HFFc6 (cell line): Measurements from ENCODE around the gene TMCO6. TPM values are rescaled to one million over a fixed set of nuclear protein-coding genes. Genes with fewer than 3 reads are reported as not detected.

Source experiments
- DNase-seq: peaks from one replicate; pipeline ENCODE4 v3.0.0-alpha.2; 2018
- H3K27ac Mint-ChIP-seq: 2 replicates; pipeline ENCODE4 v1.8.0; 2020; ENCODE audit warnings: mild to moderate bottlenecking, mixed read lengths
- H3K27me3 Mint-ChIP-seq: 2 replicates; pipeline ENCODE4 v1.8.0; 2021; ENCODE audit warnings: mild to moderate bottlenecking, moderate library complexity, mixed read lengths; ENCODE audit not compliant: insufficient read depth
- H3K36me3 Mint-ChIP-seq: 2 replicates; pipeline ENCODE4 v1.8.0; 2021; ENCODE audit warnings: low read depth, mixed read lengths
- H3K4me1 Mint-ChIP-seq: 2 replicates; pipeline ENCODE4 v1.8.0; 2020; ENCODE audit warnings: low read depth, mixed read lengths
- H3K4me3 Mint-ChIP-seq: 2 replicates; pipeline ENCODE4 v1.8.0; 2020; ENCODE audit warnings: mild to moderate bottlenecking, moderate library complexity, mixed read lengths
- H3K9me3 Mint-ChIP-seq: 2 replicates; pipeline ENCODE4 v1.8.0; 2020; ENCODE audit warnings: mild to moderate bottlenecking, mixed read lengths
- microRNA-seq: library from miRNA; unstranded; fragments of <30 nt; microRNA quantifications from one replicate; pipeline ENCODE4, GENCODE V29; 2019
- total RNA-seq, 6 experiments: library from RNA; stranded (reverse); fragmentation: NEBNext Ultra II Directional; extraction: Animal tissue kit (Norgen Biotek cat#: 25700); gene quantifications; 2 replicates in 1 of 6; 3 replicates in 5 of 6; pipeline ENCODE4 v1.2.3, GENCODE V29; 2021
- TF ChIP-seq, protein P1 (sequence below): fragments of 200-600 bp; sonication (generic); IDR thresholded peaks from 2 replicates; pipeline ENCODE4 v1.5.0; 2021; ENCODE audit warnings: antibody characterized with exemption, mild to moderate bottlenecking

TMCO6 gene
- total RNA-seq, 6 experiments from 2014 or later: 3.6 to 7.2 (median 6.1) TPM

- no peak overlapping the region for H3K27ac Mint-ChIP-seq
- no peaks in the 10 kb centered on the region; the same call in 1 of the 2 replicates for H3K27me3 Mint-ChIP-seq
- TF ChIP-seq, protein P1, sequence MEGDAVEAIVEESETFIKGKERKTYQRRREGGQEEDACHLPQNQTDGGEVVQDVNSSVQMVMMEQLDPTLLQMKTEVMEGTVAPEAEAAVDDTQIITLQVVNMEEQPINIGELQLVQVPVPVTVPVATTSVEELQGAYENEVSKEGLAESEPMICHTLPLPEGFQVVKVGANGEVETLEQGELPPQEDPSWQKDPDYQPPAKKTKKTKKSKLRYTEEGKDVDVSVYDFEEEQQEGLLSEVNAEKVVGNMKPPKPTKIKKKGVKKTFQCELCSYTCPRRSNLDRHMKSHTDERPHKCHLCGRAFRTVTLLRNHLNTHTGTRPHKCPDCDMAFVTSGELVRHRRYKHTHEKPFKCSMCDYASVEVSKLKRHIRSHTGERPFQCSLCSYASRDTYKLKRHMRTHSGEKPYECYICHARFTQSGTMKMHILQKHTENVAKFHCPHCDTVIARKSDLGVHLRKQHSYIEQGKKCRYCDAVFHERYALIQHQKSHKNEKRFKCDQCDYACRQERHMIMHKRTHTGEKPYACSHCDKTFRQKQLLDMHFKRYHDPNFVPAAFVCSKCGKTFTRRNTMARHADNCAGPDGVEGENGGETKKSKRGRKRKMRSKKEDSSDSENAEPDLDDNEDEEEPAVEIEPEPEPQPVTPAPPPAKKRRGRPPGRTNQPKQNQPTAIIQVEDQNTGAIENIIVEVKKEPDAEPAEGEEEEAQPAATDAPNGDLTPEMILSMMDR: no peak
- H3K9me3 Mint-ChIP-seq: no peaks in the 10 kb centered on the region
- H3K4me1 Mint-ChIP-seq: no peaks in the 10 kb centered on the region
- DNase-seq: no peak
- H3K36me3 Mint-ChIP-seq: peaks cover 5% of the 10 kb centered on the region; the same call in 1 of the 2 replicates
- no peak overlapping the region for H3K4me3 Mint-ChIP-seq
These were observed 38.7 kb downstream of the TMCO6 start for GRCh38 chr5:140677947-140678346.

GRCh38 chr5:140678993-140679392, 39.7 kb downstream of the TMCO6 start:
- H3K27ac Mint-ChIP-seq: no peak overlapping the region
- H3K36me3 Mint-ChIP-seq: peaks cover 9% of the 10 kb centered on the region; the same call in 1 of the 2 replicates
- no peak for DNase-seq
- no peaks in the 10 kb centered on the region for H3K9me3 Mint-ChIP-seq
- TF ChIP-seq, protein P1: no peak
- H3K4me3 Mint-ChIP-seq: no peak overlapping the region
- no peaks in the 10 kb centered on the region; the same call in 1 of the 2 replicates for H3K27me3 Mint-ChIP-seq
- no peaks in the 10 kb centered on the region for H3K4me1 Mint-ChIP-seq

- peaks cover 44% of the 10 kb centered on the region for H3K4me1 Mint-ChIP-seq
- DNase-seq: no peak
- no peaks in the 10 kb centered on the region for H3K27me3 Mint-ChIP-seq
- no peaks in the 10 kb centered on the region for H3K9me3 Mint-ChIP-seq
- peaks cover 24% of the 10 kb centered on the region for H3K36me3 Mint-ChIP-seq
- H3K4me3 Mint-ChIP-seq: peak overlapping the region; percentile 97
- H3K27ac Mint-ChIP-seq: peak overlapping the region; percentile 95
- TF ChIP-seq, protein P1: no peak
These were observed 51.2 kb downstream of the TMCO6 start for GRCh38 chr5:140690376-140690932.

DNA sequence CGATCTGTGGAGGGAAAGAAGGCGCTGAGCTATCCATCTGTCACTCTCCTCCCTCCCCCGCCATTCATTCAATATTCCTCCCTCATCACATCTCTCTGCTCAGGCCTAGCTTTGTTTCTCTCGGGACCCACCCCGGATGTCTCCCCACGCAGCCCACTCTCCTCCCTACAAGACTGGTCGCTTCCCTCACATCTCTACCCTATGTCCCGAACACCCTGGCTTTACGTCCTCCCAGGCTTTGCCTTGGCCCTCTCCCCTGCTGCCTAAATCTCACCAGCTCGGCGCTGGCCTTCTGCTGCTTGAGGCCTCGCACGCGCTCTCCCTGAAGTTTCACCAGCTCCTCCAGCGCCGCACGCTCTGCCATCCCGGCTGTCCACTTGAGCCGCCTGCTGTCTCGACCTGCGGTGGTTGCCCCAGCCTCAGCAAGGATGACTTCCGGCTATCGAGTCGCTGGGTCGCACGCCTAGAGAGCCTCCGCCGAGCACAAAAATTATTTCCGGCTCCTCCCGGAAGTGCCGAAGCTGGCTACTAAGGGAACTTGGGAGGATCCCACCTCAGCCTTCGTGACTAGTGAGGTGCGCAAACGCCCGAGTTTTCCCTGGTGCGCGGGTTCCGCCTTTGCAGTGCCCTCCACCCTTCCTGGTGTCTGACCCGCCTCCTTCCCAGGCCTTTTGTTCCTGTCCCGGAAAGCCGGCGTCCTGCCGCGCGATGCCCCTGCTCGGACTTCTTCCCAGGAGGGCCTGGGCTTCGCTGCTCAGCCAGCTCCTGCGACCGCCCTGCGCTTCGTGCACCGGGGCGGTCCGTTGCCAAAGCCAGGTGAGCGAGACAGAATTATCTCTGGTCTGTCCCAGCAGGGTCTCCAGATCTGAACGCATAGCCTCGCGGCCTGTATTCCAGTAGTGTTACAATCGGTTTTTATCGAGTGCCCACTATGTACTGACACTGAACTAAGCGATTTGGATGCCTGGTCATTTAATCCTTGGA, 52.0 kb downstream of the TMCO6 start, which contains the start of the genes HARS1 and HARS2:
Gene HARS1 (minus strand): TSS at position 430 of the 984 bp plus-strand sequence. CDS start 66 bp downstream, at position 364.
Gene HARS2 (plus strand): TSS at position 515 of the 984 bp plus-strand sequence. CDS start 194 bp downstream, at position 709.
- Mint-ChIP-seq H3K4me1 (peaks cover 44% of the 10 kb centered on the region), H3K27ac (peak within 1 kb of the TSS; percentile 95), H3K9me3 (no peaks in the 10 kb centered on the region), H3K36me3 (peaks cover 24% of the 10 kb centered on the region), H3K4me3 (peak within 1 kb of the TSS; percentile 97), H3K27me3 (no peaks in the 10 kb centered on the region)
- peak; percentile 98 for DNase-seq
- TF ChIP-seq, protein P1: no peak

GRCh38 chr5:140694276-140694675, 55.0 kb downstream of the TMCO6 start:
- no peak for DNase-seq
- Mint-ChIP-seq H3K4me1 (peaks cover 35% of the 10 kb centered on the region), H3K27me3 (no peaks in the 10 kb centered on the region), H3K36me3 (peaks cover 41% of the 10 kb centered on the region), H3K27ac (no peak overlapping the region), H3K4me3 (no peak overlapping the region), H3K9me3 (no peaks in the 10 kb centered on the region)
- TF ChIP-seq, protein P1: no peak

Small RNA genes within 50 kb of the gene (microRNA-seq; reads per million reads assigned to microRNA genes)
- not detected for gene MIR3655

Other genes starting within 250 kb of the TMCO6 start
- gene ANKHD1, start 237.6 kb upstream of the TMCO6 start, total RNA-seq: 10 to 100 TPM; 35.4 to 49.7 (median 41.5) TPM
- 1 to 10 TPM; 1.8 to 4.0 (median 2.9) TPM for gene EIF4EBP3, start 91.8 kb upstream of the TMCO6 start, total RNA-seq
- gene SRA1, start 82.0 kb upstream of the TMCO6 start, total RNA-seq: 10 to 100 TPM; 50.0 to 62.3 (median 59.4) TPM
- 10 to 100 TPM; 11.0 to 13.0 (median 11.7) TPM for gene APBB3, start 74.9 kb upstream of the TMCO6 start, total RNA-seq
- 10 to 100 TPM; 64.1 to 72.8 (median 71.2) TPM for gene SLC35A4, start 74.6 kb upstream of the TMCO6 start, total RNA-seq
- gene CD14, start 6.3 kb upstream of the TMCO6 start, total RNA-seq: 1 to 10 TPM in 5 of 6 experiments, under 1 TPM in 1; 0.84 to 1.9 (median 1.3) TPM
- 10 to 100 TPM; 60.5 to 73.9 (median 67.0) TPM for gene NDUFA2, start 8.2 kb downstream of the TMCO6 start, total RNA-seq
- 100 to 1,000 TPM in 4 of 6 experiments, 10 to 100 TPM in 2; 83.3 to 116 (median 109) TPM for gene IK, start 8.4 kb downstream of the TMCO6 start, total RNA-seq
- gene WDR55, start 25.5 kb downstream of the TMCO6 start, total RNA-seq: 10 to 100 TPM; 23.7 to 28.3 (median 25.8) TPM
- gene DND1, start 34.1 kb downstream of the TMCO6 start, total RNA-seq: under 1 TPM; 0.26 to 0.59 (median 0.41) TPM
- gene HARS1, start 51.9 kb downstream of the TMCO6 start, total RNA-seq: 100 to 1,000 TPM in 1 of 6 experiments, 10 to 100 TPM in 5; 89.1 to 102 (median 96.8) TPM
- gene HARS2, start 52.0 kb downstream of the TMCO6 start, total RNA-seq: 10 to 100 TPM; 22.1 to 23.5 (median 22.9) TPM
- 10 to 100 TPM; 59.1 to 68.5 (median 63.8) TPM for gene ZMAT2, start 61.0 kb downstream of the TMCO6 start, total RNA-seq
- gene PCDHA1, start 146.7 kb downstream of the TMCO6 start, total RNA-seq: under 1 TPM; 0.09 to 0.22 (median 0.14) TPM
- under 1 TPM in 1 of 6 experiments, not detected in 5; 0.13 TPM for gene PCDHA2, start 155.4 kb downstream of the TMCO6 start, total RNA-seq
- gene PCDHA3, start 161.6 kb downstream of the TMCO6 start, total RNA-seq: under 1 TPM in 1 of 6 experiments, not detected in 5; 0.05 TPM
- gene PCDHA4, start 167.6 kb downstream of the TMCO6 start, total RNA-seq: under 1 TPM in 1 of 6 experiments, not detected in 5; 0.05 TPM
- gene PCDHA5, start 182.2 kb downstream of the TMCO6 start, total RNA-seq: not detected
- gene PCDHA6, start 188.5 kb downstream of the TMCO6 start, total RNA-seq: under 1 TPM in 3 of 6 experiments, not detected in 3; 0.07 to 0.09 (median 0.08) TPM
- gene PCDHA7, start 194.8 kb downstream of the TMCO6 start, total RNA-seq: under 1 TPM; 0.09 to 0.26 (median 0.20) TPM
- gene PCDHA8, start 201.7 kb downstream of the TMCO6 start, total RNA-seq: under 1 TPM in 2 of 6 experiments, not detected in 4; 0.05 to 0.12 TPM
- gene PCDHA9, start 208.9 kb downstream of the TMCO6 start, total RNA-seq: under 1 TPM in 1 of 6 experiments, not detected in 5; 0.03 TPM
- not detected for gene PCDHA10, start 216.4 kb downstream of the TMCO6 start, total RNA-seq
- gene PCDHA11, start 229.5 kb downstream of the TMCO6 start, total RNA-seq: under 1 TPM in 4 of 6 experiments, not detected in 2; 0.07 to 0.14 (median 0.11) TPM
- under 1 TPM in 5 of 6 experiments, not detected in 1; 0.09 to 0.34 (median 0.20) TPM for gene PCDHA12, start 235.9 kb downstream of the TMCO6 start, total RNA-seq
- not detected for gene PCDHA13, start 242.7 kb downstream of the TMCO6 start, total RNA-seq